MM.1S (cell line): ENCODE measurements around the gene TM4SF5.

Experiments used
- DNase-seq: peaks from one replicate; pipeline ENCODE4 v3.0.0-alpha.2; 2015
- H2AFZ ChIP-seq: fragments of 300-600 bp; sonication (generic); 2 replicates; pipeline ENCODE4 v1.6.0; 2016; ENCODE audit warnings: antibody characterized with exemption, low read length
- H3F3A ChIP-seq: fragments of 300-600 bp; sonication (generic); 2 replicates; pipeline ENCODE4 v1.6.1; 2016; ENCODE audit warnings: mild to moderate bottlenecking, antibody characterized with exemption, low read length, moderate library complexity, mixed read lengths; ENCODE audit not compliant: insufficient read depth
- H3K27ac ChIP-seq: fragments of 300-600 bp; sonication (generic); 2 replicates; pipeline ENCODE4 v1.5.1; 2016; ENCODE audit warnings: mild to moderate bottlenecking, low read length
- H3K27me3 ChIP-seq: fragments of 300-600 bp; sonication (generic); replicated peaks from 2 replicates; pipeline ENCODE4 v1.6.0; 2016; ENCODE audit warnings: low read length; ENCODE audit not compliant: insufficient read depth
- H3K36me3 ChIP-seq: fragments of 300-600 bp; sonication (generic); replicated peaks from 2 replicates; pipeline ENCODE4 v1.6.1; 2016; ENCODE audit warnings: mild to moderate bottlenecking, low read length, mixed read lengths; ENCODE audit not compliant: insufficient read depth
- H3K4me1 ChIP-seq: fragments of 300-600 bp; sonication (generic); 2 replicates; pipeline ENCODE4 v1.6.1; 2016; ENCODE audit warnings: low read length, mixed read lengths
- H3K4me2 ChIP-seq: fragments of 300-600 bp; sonication (generic); 2 replicates; pipeline ENCODE4 v1.6.0; 2016; ENCODE audit warnings: low read depth, low read length
- H3K4me3 ChIP-seq: fragments of 300-600 bp; sonication (generic); 2 replicates; pipeline ENCODE4 v1.5.1; 2016; ENCODE audit warnings: low read length, mixed read lengths
- H3K79me2 ChIP-seq: fragments of 300-600 bp; sonication (generic); 2 replicates; pipeline ENCODE4 v1.6.1; 2016; ENCODE audit warnings: mixed run types, low read length, mixed read lengths
- H3K9ac ChIP-seq: fragments of 300-600 bp; sonication (generic); 2 replicates; pipeline ENCODE4 v1.6.1; 2016; ENCODE audit warnings: low read length, mixed read lengths
- H3K9me2 ChIP-seq: fragments of 300-600 bp; sonication (generic); replicated peaks from 2 replicates; pipeline ENCODE4 v1.6.1; 2016; ENCODE audit warnings: mild to moderate bottlenecking, low read length, mixed read lengths; ENCODE audit not compliant: insufficient read depth
- H3K9me3 ChIP-seq: fragments of 300-600 bp; sonication (generic); replicated peaks from 2 replicates; pipeline ENCODE4 v1.6.1; 2016; ENCODE audit warnings: mild to moderate bottlenecking, low read length, mixed read lengths; ENCODE audit not compliant: insufficient read depth
- H4K20me1 ChIP-seq: fragments of 300-600 bp; sonication (generic); 2 replicates; pipeline ENCODE4 v1.6.1; 2016; ENCODE audit warnings: mild to moderate bottlenecking, low read length, moderate library complexity, mixed read lengths; ENCODE audit not compliant: insufficient read depth
- EZH2 ChIP-seq: fragments of 300-600 bp; sonication (generic); optimal IDR thresholded peaks from 2 replicates; pipeline ENCODE3; 2017; ENCODE audit warnings: low read depth, mild to moderate bottlenecking, antibody characterized with exemption, low read length, mixed read lengths
- EZH2phosphoT487 ChIP-seq: fragments of 300-600 bp; sonication (generic); IDR thresholded peaks from 2 replicates; pipeline ENCODE4 v1.6.1; 2018; ENCODE audit warnings: antibody characterized with exemption, low read length
- TF ChIP-seq, protein P1 (sequence below): fragments of 300-600 bp; sonication (generic); IDR thresholded peaks from 2 replicates; pipeline ENCODE4 v1.5.1; 2016; ENCODE audit warnings: antibody characterized with exemption, low read length, mixed read lengths

The TM4SF5 gene

DNA sequence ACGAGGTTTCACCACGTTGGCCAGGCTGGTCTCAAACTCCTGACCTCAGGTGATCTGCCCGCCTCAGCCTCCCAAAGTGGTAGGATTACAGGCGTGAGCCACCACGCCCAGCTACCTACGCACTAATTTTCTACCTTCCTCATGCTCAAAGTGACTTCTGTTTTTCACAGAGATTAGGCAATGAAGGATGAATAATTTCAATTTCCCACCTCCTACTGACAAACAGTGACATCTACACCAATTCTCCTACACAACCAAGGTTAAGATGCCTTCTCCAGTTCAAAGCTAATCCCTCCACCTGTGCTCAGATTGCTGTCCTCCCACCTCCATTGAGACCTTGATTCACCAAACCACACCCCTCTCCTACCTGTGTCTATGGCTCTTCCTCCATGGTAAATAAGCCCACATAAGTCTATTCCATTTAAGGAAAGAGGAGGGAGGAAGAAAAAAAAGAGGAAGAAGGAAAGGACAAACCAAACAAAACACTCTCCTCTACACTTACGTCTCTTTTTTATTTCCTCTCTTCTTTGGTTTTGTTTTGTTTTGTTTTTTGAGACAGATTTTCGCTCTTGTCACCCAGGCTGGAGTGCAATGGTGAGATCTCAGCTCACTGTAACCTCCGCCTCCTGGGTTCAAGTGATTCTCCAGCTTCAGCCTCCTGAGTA lies 45.9 kb upstream of the TM4SF5 start:
- Histone ChIP-seq H3K27ac (no peak overlapping the region), H3K9me3 (no peaks in the 10 kb centered on the region), H3K4me3 (no peak overlapping the region), H2AFZ (no peak overlapping the region), H3K36me3 (no peaks in the 10 kb centered on the region), H3K9ac (no peak overlapping the region), H3K27me3 (no peaks in the 10 kb centered on the region), H3K4me2 (no peak overlapping the region), H3F3A (peaks cover 8% of the 10 kb centered on the region; the same call in 1 of the 2 replicates), H3K9me2 (no peaks in the 10 kb centered on the region), H3K4me1 (peaks cover 12% of the 10 kb centered on the region), H3K79me2 (no peaks in the 10 kb centered on the region), H4K20me1 (no peaks in the 10 kb centered on the region)
- TF ChIP-seq, protein P1, sequence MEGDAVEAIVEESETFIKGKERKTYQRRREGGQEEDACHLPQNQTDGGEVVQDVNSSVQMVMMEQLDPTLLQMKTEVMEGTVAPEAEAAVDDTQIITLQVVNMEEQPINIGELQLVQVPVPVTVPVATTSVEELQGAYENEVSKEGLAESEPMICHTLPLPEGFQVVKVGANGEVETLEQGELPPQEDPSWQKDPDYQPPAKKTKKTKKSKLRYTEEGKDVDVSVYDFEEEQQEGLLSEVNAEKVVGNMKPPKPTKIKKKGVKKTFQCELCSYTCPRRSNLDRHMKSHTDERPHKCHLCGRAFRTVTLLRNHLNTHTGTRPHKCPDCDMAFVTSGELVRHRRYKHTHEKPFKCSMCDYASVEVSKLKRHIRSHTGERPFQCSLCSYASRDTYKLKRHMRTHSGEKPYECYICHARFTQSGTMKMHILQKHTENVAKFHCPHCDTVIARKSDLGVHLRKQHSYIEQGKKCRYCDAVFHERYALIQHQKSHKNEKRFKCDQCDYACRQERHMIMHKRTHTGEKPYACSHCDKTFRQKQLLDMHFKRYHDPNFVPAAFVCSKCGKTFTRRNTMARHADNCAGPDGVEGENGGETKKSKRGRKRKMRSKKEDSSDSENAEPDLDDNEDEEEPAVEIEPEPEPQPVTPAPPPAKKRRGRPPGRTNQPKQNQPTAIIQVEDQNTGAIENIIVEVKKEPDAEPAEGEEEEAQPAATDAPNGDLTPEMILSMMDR = no peak
- TF ChIP-seq EZH2 = no peak
- TF ChIP-seq EZH2phosphoT487 = no peak
- DNase-seq = no peak

DNA sequence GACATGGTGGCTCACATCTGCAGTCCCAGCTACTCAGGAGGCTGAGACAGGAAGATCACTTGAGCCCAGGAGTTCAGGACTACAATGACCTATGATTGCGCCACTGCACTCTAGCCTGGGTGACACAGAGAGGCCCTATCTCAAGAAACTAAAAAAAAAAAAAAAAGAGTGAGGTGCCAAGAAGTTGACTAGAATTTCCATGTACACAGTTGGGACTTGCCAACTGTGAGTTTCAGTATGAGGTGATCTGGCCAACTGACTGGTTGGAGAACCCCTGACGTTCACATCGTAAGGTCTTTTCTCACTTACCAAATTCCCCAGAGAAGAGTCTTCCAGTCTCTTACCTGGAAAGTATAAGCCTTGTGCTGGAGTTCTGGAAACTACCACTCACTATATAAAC lies 43.6 kb upstream of the TM4SF5 start:
- no peak for DNase-seq
- no peaks in the 10 kb centered on the region for H3K79me2 ChIP-seq
- no peaks in the 10 kb centered on the region; the same call in 1 of the 2 replicates for H3F3A ChIP-seq
- H3K4me2 ChIP-seq = no peak overlapping the region
- no peak overlapping the region for H3K27ac ChIP-seq
- H3K4me3 ChIP-seq = no peak overlapping the region
- no peak overlapping the region for H2AFZ ChIP-seq
- H3K4me1 ChIP-seq = 0 out of 2 replicates have a peak, but pooled peaks cover 4% of the 10 kb centered on the region
- TF ChIP-seq EZH2phosphoT487 (no peak), EZH2 (no peak)
- TF ChIP-seq, protein P1 = no peak
- H3K27me3 ChIP-seq = no peaks in the 10 kb centered on the region
- no peaks in the 10 kb centered on the region for H3K9me2 ChIP-seq
- H3K9ac ChIP-seq = no peak overlapping the region
- no peaks in the 10 kb centered on the region for H3K36me3 ChIP-seq
- H4K20me1 ChIP-seq = no peaks in the 10 kb centered on the region
- no peaks in the 10 kb centered on the region for H3K9me3 ChIP-seq

DNA sequence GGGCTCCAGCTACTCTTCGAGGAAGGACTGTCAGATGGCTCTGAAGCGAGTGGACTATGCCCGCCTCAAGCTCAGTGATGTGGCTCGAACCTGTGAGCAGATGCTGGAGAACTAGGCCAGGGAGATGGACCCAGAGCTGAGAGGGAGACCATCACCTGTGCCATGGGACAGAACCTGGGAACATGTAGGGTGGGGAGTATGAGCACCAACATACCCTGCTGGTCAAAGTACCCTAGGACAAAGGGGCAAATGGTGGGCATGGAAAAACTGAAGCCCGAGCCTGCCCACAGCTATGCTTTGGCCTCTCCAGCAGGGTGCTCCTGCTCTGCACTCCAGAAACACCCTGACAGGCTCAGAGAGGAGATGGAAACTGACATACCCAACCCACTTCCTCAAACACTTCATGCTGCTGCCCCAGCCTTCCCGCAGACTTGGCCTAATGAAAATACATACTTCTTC lies 38.6 kb upstream of the TM4SF5 start:
- no peaks in the 10 kb centered on the region for H4K20me1 ChIP-seq
- H3K9me2 ChIP-seq = no peaks in the 10 kb centered on the region
- H3K9me3 ChIP-seq = no peaks in the 10 kb centered on the region
- 0 out of 2 replicates have a peak overlapping the region, but pooled peaks have one; percentile 13 for H3K4me2 ChIP-seq
- no peak overlapping the region for H3K4me3 ChIP-seq
- H3K9ac ChIP-seq = no peak overlapping the region
- no peak for TF ChIP-seq EZH2phosphoT487
- TF ChIP-seq, protein P1 = peak; percentile 38
- H3F3A ChIP-seq = peaks cover under 1% of the 10 kb centered on the region; the same call in 1 of the 2 replicates
- peaks cover 10% of the 10 kb centered on the region for H3K4me1 ChIP-seq
- H2AFZ ChIP-seq = no peak overlapping the region
- H3K36me3 ChIP-seq = no peaks in the 10 kb centered on the region
- H3K79me2 ChIP-seq = no peaks in the 10 kb centered on the region
- H3K27me3 ChIP-seq = 0 out of 2 replicates have a peak, but pooled peaks cover under 1% of the 10 kb centered on the region
- no peak overlapping the region for H3K27ac ChIP-seq
- peak; percentile 39 for DNase-seq
